ENCODE results near the gene SHD.

GRCh38 chr19:4301590-4302242, 22.6 kb downstream of the SHD start:
- TF ChIP-seq CTCF (IDR thresholded peaks at IDR 0.05) (no peak), POLR2A (IDR thresholded peaks at IDR 0.05) (no peak)
